SU-DHL-6 (cell line): Measurements from ENCODE around the gene B3GNT5.

Experiments used
- EZH2phosphoT487 ChIP-seq: fragments of 200-600 bp; sonication (generic), shearing (Covaris generic); conservative IDR thresholded peaks from 2 replicates; pipeline ENCODE4 v1.6.1; 2018; ENCODE audit warnings: mild to moderate bottlenecking, antibody characterized with exemption, low read length, moderate library complexity, mixed read lengths
- TF ChIP-seq, protein P1 (sequence below): fragments of 200-600 bp; sonication (generic); IDR thresholded peaks from one replicate; pipeline ENCODE4 v1.5.1; 2017; ENCODE audit warnings: antibody characterized with exemption, mild to moderate bottlenecking, low read length, moderate library complexity; ENCODE audit not compliant: insufficient read depth, poor library complexity, severe bottlenecking

DNA sequence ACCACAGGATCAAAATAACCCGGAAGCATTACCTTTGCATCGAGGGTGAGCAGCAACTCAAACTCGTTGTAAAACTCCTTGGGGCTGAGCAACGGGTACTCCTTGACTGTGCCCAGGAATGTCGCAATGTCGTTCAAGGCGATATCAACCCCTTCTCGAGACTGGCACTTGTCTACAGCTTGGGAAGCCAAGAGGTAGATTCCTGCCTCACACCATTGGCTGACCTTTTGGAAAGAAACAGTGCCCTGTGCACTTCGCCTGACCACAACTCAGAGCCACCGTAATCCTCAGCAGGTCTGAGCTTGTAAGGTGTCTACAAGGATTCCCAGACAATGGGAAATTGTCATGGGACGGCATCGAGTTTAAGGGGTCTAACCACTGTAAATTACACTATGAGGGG, 43.9 kb downstream of the B3GNT5 start:
- TF ChIP-seq, protein P1, sequence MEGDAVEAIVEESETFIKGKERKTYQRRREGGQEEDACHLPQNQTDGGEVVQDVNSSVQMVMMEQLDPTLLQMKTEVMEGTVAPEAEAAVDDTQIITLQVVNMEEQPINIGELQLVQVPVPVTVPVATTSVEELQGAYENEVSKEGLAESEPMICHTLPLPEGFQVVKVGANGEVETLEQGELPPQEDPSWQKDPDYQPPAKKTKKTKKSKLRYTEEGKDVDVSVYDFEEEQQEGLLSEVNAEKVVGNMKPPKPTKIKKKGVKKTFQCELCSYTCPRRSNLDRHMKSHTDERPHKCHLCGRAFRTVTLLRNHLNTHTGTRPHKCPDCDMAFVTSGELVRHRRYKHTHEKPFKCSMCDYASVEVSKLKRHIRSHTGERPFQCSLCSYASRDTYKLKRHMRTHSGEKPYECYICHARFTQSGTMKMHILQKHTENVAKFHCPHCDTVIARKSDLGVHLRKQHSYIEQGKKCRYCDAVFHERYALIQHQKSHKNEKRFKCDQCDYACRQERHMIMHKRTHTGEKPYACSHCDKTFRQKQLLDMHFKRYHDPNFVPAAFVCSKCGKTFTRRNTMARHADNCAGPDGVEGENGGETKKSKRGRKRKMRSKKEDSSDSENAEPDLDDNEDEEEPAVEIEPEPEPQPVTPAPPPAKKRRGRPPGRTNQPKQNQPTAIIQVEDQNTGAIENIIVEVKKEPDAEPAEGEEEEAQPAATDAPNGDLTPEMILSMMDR, result no peak
- no peak for TF ChIP-seq EZH2phosphoT487
